ENCODE results near the gene HAPLN2.
A peak's percentile ranks its signal among the peaks of the same experiment; 100 is the strongest.
"Not testable (repeated sequence)": the region's sequence is repeated elsewhere in the genome, so short reads cannot be mapped to it uniquely, and the experiment has no call there.

HAPLN2 gene

GRCh38 chr1:156618853-156619581, at the start of gene HAPLN2:
HAPLN2 (plus strand) TSS chr1:156619415; CDS start chr1:156623491, 4,076 bp downstream.
- DNase-seq (ENCODE audit: low read depth in 2 of 2), result no peak

- no peak for DNase-seq (ENCODE audit: low read depth in 2 of 2)
These were observed 47.9 kb upstream of the HAPLN2 start for GRCh38 chr1:156571261-156571852.

DNA sequence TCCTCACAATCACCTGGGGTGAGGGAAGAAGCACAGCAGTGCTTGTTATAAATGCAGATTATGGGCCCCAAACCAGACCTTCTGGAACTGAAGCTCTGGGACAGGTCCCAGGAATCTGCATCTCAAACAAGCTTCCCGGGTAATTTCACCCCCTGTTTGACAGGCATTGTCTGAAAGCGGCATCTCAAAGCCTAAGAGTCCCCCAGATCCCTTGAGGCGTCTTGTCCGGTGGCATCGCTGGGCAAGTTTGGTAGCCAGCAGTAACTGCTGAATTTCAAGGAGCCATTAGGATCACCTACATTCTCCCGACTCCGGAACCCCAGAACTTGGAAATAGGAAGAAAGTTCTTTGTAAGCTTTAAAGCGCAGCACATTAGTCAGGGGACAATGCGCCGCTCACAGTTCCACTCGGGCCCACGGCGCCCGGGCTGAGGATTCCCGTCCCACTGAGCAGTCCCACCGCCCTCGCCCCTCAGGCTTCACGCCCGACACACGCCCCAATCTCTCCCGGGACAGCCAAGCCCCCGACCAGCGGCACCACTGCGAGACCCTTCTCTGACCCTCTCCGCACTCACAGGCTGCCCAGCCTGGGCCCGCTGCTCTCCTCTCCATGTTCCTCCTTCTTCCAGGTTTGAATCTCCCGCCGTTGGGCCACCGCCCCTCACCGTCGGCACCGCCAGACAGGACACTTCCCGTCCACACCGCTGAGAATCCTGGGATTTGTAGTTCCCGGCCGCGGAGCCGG, 47.1 kb upstream of the HAPLN2 start, which contains the start of gene IQGAP3:
Gene IQGAP3, minus strand, starts transcription at position 647 of the 744 bp plus-strand sequence. Its CDS starts 36 bp downstream, at position 611.
- peak; percentile 34 to 56 for DNase-seq (ENCODE audit: low read depth in 2 of 2)

GRCh38 chr1:156572663-156573018, 46.6 kb upstream of the HAPLN2 start:
- DNase-seq (ENCODE audit: low read depth in 2 of 2), result no peak

- no peak for DNase-seq (ENCODE audit: low read depth in 2 of 2)
These were observed 45.1 kb upstream of the HAPLN2 start for GRCh38 chr1:156574039-156574633.

GRCh38 chr1:156577550-156577949, 41.7 kb upstream of the HAPLN2 start:
- no peak for DNase-seq (ENCODE audit: low read depth in 2 of 2)

- DNase-seq (ENCODE audit: low read depth in 2 of 2), result no peak
These were observed 41.2 kb upstream of the HAPLN2 start for GRCh38 chr1:156578055-156578454.

GRCh38 chr1:156579472-156579871, 39.7 kb upstream of the HAPLN2 start, which contains the start of gene TTC24:
TTC24 (plus strand) TSS chr1:156579723; CDS start chr1:156581365, 1,642 bp downstream.
- no peak for DNase-seq (ENCODE audit: low read depth in 2 of 2)

- no peak for DNase-seq (ENCODE audit: low read depth in 2 of 2)
These were observed 37.4 kb upstream of the HAPLN2 start for GRCh38 chr1:156581661-156582387.

- no peak for DNase-seq (ENCODE audit: low read depth in 2 of 2)
These were observed 36.7 kb upstream of the HAPLN2 start for GRCh38 chr1:156582388-156583017.

DNA sequence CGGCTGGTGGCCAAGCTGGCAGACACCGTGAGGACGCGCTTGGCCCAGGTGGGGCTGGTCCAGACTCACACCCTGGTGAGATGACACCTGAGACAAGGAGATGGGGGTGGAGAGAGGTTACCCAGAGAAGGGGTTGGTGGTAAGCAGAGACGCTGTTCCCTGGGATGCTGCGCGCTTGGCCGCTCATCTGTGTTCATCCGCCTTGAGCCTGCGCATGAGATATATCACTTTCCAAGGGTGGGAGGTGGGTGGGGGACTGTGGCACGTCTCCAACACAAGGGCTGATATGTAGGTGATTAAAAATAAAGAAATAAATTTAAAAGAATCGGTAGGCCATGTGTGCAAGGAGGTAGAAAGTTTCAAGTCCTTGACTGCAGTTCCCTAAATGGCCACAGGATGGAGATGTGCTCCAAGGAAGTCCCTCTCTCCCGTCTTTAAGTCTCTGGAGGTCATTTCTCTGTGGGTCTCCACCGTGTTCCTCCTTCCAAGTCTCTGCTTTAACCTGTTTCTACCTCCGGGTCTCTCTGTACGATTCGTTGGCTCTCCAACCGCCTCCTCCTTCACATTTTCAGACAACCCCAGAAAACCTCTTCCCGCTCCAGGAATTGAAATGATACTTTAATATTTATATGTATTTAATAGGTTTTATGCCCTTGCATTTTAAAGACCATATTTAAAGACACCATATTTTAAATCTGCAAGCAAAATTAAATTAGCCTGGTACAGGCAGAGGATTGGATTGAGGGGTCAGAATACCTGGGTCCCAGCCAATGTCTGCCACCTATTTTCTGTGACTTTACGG, 35.2 kb upstream of the HAPLN2 start:
- DNase-seq (ENCODE audit: low read depth in 2 of 2), result peak; percentile 46 to 76

- DNase-seq (ENCODE audit: low read depth in 2 of 2), result no peak
These were observed 34.4 kb upstream of the HAPLN2 start for GRCh38 chr1:156584813-156585212.

- DNase-seq (ENCODE audit: low read depth in 2 of 2), result no peak
These were observed 32.9 kb upstream of the HAPLN2 start for GRCh38 chr1:156586323-156586722.

GRCh38 chr1:156586892-156587477, 32.2 kb upstream of the HAPLN2 start:
- no peak for DNase-seq (ENCODE audit: low read depth in 2 of 2)

DNA sequence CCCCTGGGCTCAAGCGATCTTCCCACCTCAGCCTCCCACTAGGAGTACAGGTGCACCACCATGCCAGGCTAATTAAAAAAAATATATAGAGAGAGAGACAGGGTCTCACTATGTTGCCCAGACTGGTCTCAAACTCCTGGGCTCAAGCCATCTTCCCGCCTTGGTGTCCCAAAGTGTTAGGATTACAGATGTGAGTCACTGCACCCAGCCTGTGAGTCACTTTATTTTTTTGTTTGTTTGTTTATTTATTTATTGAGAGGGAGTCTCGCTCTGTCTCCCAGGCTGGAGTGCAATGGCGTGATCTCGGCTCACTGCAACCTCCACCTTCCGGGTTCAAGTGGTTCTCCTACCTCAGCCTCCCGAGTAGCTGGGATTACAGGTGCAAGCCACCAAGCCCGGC, 31.3 kb upstream of the HAPLN2 start:
- DNase-seq (ENCODE audit: low read depth in 2 of 2), result not testable (repeated sequence)

DNA sequence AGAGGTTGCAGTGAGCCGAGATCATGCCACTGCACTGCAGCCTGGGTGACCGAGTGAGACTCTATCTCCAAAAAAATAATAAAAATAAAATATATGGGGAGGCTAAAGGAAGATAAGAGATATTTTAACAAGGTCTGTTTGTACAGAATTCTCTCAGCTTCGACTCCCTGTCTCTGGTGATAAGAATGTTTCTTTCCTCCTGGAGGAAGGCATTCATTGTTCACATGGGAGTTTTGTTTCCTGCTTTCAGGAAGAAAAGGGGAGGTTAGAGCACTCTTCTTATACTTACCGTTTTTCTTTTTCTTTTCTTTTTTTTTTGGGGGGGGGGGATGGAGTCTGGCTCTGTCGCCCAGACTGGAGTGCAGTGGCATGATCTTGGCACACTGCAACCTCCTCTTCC, 29.7 kb upstream of the HAPLN2 start:
- DNase-seq (ENCODE audit: low read depth in 2 of 2), result no peak

DNA sequence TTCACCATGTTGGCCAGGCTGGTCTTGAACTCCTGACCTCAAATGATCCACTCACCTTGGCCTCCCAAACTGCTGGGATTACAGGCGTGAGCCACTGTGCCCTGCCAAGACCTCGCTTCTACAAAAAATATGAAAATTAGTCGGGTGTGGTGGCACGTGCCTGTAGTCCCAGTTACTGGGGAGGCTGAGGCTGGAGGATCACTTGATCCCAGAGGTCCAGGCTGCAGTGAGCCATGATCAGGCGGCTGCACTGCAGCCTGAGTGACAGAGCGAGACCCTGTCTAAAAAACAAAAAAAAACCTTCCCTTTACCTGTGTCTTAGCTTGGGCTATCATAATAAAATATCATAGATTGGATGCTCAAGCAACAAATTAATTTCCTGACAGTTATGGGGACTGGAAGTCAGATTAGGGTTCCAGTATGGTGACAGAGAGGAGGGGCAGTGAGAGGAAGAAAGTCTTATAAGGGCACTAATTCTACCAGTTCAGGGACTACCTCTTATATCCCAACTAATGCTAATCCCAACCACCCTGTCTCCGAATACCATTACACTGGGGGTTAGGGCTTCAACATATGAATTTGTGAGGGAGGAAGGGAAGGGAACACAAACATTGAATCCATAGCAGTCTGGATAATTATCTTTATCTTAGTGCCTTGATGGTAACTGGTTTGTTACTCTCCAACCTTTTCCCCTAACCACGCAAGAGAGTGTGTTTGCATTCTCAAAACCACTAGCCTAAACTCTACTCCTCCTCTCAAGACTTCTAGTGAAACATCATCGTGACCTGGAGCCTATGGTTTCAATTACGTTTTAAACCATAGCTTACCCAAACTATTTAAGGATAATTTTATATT, 28.7 kb upstream of the HAPLN2 start:
- no peak for DNase-seq (ENCODE audit: low read depth in 2 of 2)

- no peak for DNase-seq (ENCODE audit: low read depth in 2 of 2)
These were observed 28.1 kb upstream of the HAPLN2 start for GRCh38 chr1:156591181-156591431.

Measured in stimulated activated CD4-positive, alpha-beta T cell treated with anti-CD3 and anti-CD28 coated beads, Interleukin-1b, Interleukin-23, amount 100 ng/mL, for 4 hours (primary cell).